HG03457 (cell line): ENCODE data around the gene ZC3H12D.
"Not testable (repeated sequence)": the region's sequence is repeated elsewhere in the genome, so short reads cannot be mapped to it uniquely, and the experiment has no call there.

Source experiments
- ATAC-seq: cut with Tn5 transposase; IDR thresholded peaks from one replicate; pipeline ENCODE4 v1.9.1; 2021; ENCODE audit warnings: moderate number of reproducible peaks; ENCODE audit not compliant: unreplicated experiment

The ZC3H12D gene

GRCh38 chr6:149484733-149485700 is at the start of gene ZC3H12D:
Gene ZC3H12D, minus strand, starts transcription at chr6:149485014. Its CDS starts 10,471 bp downstream, at chr6:149474543.
- peak; percentile 38 for ATAC-seq

DNA sequence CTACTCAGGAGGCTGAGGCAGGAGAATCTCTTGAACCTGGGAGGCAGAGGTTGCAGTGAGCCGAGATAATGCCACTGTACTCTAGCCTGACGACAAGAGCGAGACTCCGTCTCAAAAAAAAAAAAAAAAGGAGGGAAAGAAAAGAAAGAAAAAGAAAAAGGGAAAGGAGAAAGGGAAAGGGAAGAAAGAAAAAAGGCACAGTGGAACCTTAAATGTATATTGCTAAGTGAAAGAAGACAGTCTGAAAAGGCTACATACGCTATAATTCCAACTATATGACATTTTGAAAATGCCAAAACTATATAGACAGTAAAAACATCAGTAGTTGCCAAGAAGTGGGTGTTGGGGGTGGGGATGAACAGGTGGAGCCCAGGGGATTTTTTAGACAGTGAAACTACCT is 44.8 kb upstream of the ZC3H12D start:
- ATAC-seq = no peak

DNA sequence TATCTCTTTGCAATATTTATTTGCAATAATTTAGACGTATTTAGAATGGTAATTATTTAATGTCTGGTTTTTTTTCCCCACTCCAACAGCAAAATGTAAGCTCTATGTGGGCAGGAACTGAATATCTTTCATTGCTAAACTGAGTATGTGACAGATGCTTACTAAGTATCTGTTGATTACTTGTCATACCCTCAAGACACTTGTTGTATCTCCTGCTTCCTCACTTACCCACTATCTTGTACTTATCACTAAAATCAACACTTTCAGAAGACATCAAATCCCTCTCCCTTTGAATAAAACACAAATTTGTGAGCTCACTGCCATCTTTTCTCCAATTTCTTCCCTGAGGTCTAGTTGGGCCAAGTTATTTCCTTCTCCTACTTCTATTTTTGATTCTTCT is 30.7 kb upstream of the ZC3H12D start:
- ATAC-seq = no peak

- ATAC-seq = no peak
These were observed 29.1 kb upstream of the ZC3H12D start for GRCh38 chr6:149513915-149514314.

GRCh38 chr6:149510793-149511512 is 26.1 kb upstream of the ZC3H12D start:
- ATAC-seq = no peak

GRCh38 chr6:149508485-149508884 is 23.7 kb upstream of the ZC3H12D start:
- no peak for ATAC-seq

DNA sequence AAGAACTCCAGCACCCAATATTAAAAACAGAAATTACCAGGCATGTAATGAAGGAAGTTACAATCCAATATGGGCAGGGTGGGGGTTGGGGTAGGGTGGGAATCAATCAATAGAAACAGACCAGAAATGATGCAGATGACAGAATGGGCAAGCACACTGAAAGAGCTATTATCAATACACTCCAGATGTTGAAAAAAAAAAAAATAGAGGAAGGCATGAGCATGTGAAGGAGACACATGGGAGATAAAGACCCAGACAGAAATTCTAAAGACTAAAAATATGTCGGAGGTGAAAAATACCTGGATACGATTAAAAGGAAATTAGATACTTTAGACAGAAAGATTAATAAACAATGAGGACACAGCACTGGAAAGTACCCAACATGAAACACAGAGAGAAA is 19.1 kb upstream of the ZC3H12D start:
- ATAC-seq = no peak

DNA sequence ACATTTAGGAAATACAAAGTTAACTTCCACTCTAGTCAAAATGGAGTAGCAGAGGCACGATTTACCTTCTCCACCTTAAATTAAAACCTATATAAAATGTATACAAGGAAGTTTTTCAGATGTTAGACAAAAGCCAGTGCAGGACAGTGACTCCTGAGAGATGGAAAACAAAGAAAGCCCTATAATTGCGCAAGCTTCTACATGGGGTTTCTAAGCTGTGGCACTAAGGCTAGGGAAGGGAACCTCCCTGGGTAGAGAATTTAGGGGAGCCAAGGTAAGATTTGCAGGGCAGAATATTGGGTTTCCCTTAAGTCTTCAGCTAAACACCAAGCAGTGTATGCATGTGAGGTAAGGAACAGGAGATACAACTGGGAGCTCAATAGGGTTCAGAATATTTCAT is 18.5 kb upstream of the ZC3H12D start:
- no peak for ATAC-seq

- no peak for ATAC-seq
These were observed 17.0 kb upstream of the ZC3H12D start for GRCh38 chr6:149501768-149502167.

GRCh38 chr6:149501201-149501600 is 16.4 kb upstream of the ZC3H12D start:
- ATAC-seq = no peak

GRCh38 chr6:149500096-149500495 is 15.3 kb upstream of the ZC3H12D start:
- ATAC-seq = no peak

DNA sequence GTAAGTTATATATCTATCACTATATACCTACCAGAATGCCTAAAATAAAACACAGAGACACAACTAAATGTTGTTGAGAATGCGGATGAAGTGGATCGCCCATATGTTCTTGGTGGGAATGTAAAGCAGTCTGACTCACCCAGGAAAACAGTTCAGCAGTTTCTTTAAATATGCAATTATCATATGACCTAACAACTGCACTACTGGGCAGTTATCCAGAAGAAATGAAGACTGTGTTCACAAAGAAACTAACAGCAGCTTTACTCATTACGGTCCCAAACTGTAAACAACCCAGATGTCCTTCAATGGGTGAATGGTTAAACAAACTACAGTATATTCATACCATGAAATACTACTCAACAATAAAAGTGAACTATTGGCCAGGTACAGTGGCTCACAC is 14.3 kb upstream of the ZC3H12D start:
- ATAC-seq = no peak

GRCh38 chr6:149497365-149497764 is 12.6 kb upstream of the ZC3H12D start:
- ATAC-seq = no peak

DNA sequence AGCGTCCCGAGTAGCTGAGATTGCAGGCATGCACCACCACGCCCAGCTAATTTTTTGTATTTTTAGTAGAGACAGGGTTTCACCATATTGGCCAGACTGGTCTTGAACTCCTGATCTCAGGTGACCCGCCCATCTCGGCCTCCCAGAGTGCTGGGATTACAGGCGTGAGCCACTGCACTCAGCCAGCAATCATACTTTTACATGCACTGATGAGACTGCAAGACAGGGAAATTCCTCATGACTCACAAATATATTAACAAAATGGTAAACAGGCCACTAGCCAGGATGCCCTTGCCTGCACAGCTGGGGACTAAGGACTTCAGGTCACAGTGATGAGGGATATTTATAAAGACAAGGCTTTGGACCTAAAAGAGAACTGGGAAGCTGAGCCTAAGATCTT is 11.8 kb upstream of the ZC3H12D start:
- not testable (repeated sequence) for ATAC-seq

DNA sequence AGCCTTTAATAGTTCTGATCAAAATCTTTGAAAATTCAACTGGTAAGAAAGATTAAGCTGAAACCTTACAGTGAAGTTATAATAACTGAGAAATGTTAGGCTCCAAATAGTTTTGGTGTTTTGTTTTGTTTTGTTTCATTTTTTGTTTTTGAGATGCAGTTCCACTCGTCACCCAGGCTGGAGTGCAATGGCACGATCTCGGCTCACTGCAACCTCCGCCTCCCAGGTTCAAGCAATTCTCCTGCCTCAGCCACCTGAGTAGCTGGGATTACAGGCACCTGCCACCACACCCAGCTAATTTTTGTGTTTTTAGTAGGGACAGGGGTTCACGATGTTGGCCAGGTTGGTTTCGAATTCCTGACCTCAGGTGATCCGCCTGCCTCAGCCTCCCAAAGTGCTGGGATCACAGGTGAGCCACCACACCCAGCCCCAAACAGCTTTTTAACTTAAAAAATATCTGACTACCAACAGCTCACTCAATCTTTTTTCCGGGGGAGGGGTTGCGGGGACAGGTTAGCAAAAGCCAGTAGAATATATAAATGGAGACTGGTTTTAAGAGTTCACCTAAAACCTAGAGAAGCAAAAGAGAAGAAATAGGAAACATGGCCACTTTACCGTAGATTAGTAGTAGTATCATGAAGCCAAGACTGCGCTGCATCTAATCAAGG is 10.7 kb upstream of the ZC3H12D start:
- ATAC-seq = not testable (repeated sequence)

DNA sequence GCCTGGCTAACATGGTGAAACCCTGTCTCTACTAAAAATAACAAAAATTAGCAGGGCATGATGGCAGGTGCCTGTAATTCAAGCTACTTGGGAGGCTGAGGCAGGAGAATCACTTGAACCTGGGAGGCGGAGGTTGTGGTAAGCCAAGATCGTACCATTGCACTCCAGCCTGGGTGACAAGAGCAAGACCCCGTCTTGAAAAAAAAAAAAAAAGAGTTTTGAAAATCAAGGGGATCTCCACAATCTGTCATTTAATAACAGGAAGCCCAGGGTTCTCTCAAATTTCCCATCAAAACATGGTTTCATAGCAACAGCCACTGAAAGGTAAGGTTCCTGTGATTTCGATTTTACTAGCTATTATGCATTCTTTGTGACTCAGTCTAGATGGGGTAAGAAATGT is 10.0 kb upstream of the ZC3H12D start:
- ATAC-seq = peak; percentile 75

GRCh38 chr6:149493761-149494320 is 9.0 kb upstream of the ZC3H12D start:
- no peak for ATAC-seq

GRCh38 chr6:149492798-149493343 is 8.1 kb upstream of the ZC3H12D start:
- no peak for ATAC-seq

- ATAC-seq = no peak
These were observed 5.2 kb upstream of the ZC3H12D start for GRCh38 chr6:149489967-149490366.

- ATAC-seq = no peak
These were observed 4.0 kb upstream of the ZC3H12D start for GRCh38 chr6:149488815-149489214.

- ATAC-seq = no peak
These were observed 2.5 kb upstream of the ZC3H12D start for GRCh38 chr6:149487316-149487715.
